A673 (cell line): Measurements from ENCODE around the gene CASP7. TPM values are rescaled to one million over a fixed set of nuclear protein-coding genes. Genes with fewer than 3 reads are reported as not detected.

Source experiments
- BruUV-seq: library from RNA; stranded (reverse); fragments of 400-500 nt; replicated peaks from 2 replicates; lab custom pipeline; 2021; lab: Mats Ljungman, UMichigan
- CTCF ChIA-PET: fragments of 300-600 bp; sonication (Branson Sonifier 250); formaldehyde crosslinking; loops from one replicate; lab custom pipeline; 2022; ENCODE audit warnings: antibody characterized with exemption; lab: Charles Lee
- POLR2A ChIA-PET: fragments of 300-600 bp; sonication (Branson Sonifier 250); formaldehyde crosslinking; loops from one replicate; lab custom pipeline; 2022; ENCODE audit warnings: antibody characterized with exemption; ENCODE audit not compliant: low non-redundant PET; lab: Charles Lee
- DNase-seq: peaks from one replicate; pipeline ENCODE4 v3.0.0-alpha.2; 2015; ENCODE audit warnings: low spot score
- H3K27ac ChIP-seq: fragments of 200-600 bp; sonication (generic); 2 replicates; pipeline ENCODE4 v1.5.1; 2016; ENCODE audit warnings: mixed run types, low read depth, mild to moderate bottlenecking, mixed read lengths, antibody characterized with exemption, low read length; ENCODE audit not compliant: poor library complexity, severe bottlenecking
- H3K27me3 ChIP-seq: fragments of 200-600 bp; sonication (generic); replicated peaks from 2 replicates; pipeline ENCODE4 v1.6.1; 2017; ENCODE audit warnings: mixed run types, low read depth, mild to moderate bottlenecking, mixed read lengths, antibody characterized with exemption, low read length; ENCODE audit not compliant: insufficient read depth, poor library complexity
- H3K36me3 ChIP-seq: fragments of 200-600 bp; sonication (generic); 2 replicates; pipeline ENCODE4 v1.6.1; 2016; ENCODE audit warnings: mixed run types, mild to moderate bottlenecking, mixed read lengths, antibody characterized with exemption, low read length; ENCODE audit not compliant: insufficient read depth, poor library complexity, severe bottlenecking
- H3K4me1 ChIP-seq: fragments of 200-600 bp; sonication (generic); 2 replicates; pipeline ENCODE4 v1.6.1; 2017; ENCODE audit warnings: mixed run types, mild to moderate bottlenecking, mixed read lengths, antibody characterized with exemption, low read length; ENCODE audit not compliant: insufficient read depth, poor library complexity, severe bottlenecking
- H3K4me3 ChIP-seq: fragments of 200-600 bp; sonication (generic); 2 replicates; pipeline ENCODE4 v1.5.1; 2016; ENCODE audit warnings: low read depth, mixed run types, mild to moderate bottlenecking, mixed read lengths, low read length; ENCODE audit not compliant: poor library complexity, severe bottlenecking
- H3K9me3 ChIP-seq: fragments of 200-600 bp; sonication (generic); 2 replicates; pipeline ENCODE4 v1.6.1; 2016; ENCODE audit warnings: mixed run types, low read depth, mild to moderate bottlenecking, mixed read lengths, antibody characterized with exemption, low read length; ENCODE audit not compliant: poor library complexity, severe bottlenecking
- CTCF ChIP-seq: fragments of 300-800, 200-600 bp; sonication (generic); conservative IDR thresholded peaks from 2 replicates; pipeline ENCODE4 v1.5.1; 2017; ENCODE audit warnings: low read depth, mild to moderate bottlenecking, antibody characterized with exemption, low read length, moderate library complexity, mixed read lengths
- EZH2 ChIP-seq: fragments of 200-600 bp; sonication (generic); IDR thresholded peaks from 2 replicates; pipeline ENCODE4 v1.6.1; 2017; ENCODE audit warnings: borderline replicate concordance, low read depth, mild to moderate bottlenecking, mixed read lengths, antibody characterized with exemption, low read length; ENCODE audit not compliant: poor library complexity, severe bottlenecking
- intact Hi-C: fragments of 100-400 bp; cut with micrococcal nuclease; formaldehyde crosslinking; loops from one replicate; pipeline ENCODE4 v1.10.0; 2022; ENCODE audit not compliant: unreplicated experiment
- total RNA-seq: library from RNA; stranded (reverse); gene quantifications from 2 replicates; pipeline ENCODE4 v1.2.3, GENCODE V29; 2021

CASP7 gene
- total RNA-seq, 1 experiment from 2014 or later: 57.7 TPM

- no peak overlapping the region for H3K4me3 ChIP-seq
Observed at GRCh38 chr10:113665352-113665751, 14.4 kb upstream of the CASP7 start.

GRCh38 chr10:113665806-113666354, 13.8 kb upstream of the CASP7 start:
- TF ChIP-seq EZH2 (no peak), CTCF (no peak)
- Histone ChIP-seq H3K4me1 (no peaks in the 10 kb centered on the region), H3K27me3 (no peaks in the 10 kb centered on the region), H3K36me3 (no peaks in the 10 kb centered on the region), H3K9me3 (peaks cover 4% of the 10 kb centered on the region), H3K27ac (no peak overlapping the region), H3K4me3 (no peak overlapping the region)
- ChIA-PET CTCF (no interaction called here), POLR2A (no interaction called here)
- BruUV-seq: no TSS peak
- intact Hi-C loops: no loop called here
- DNase-seq: no peak

More at GRCh38 chr10:113665352-113665751, 14.4 kb upstream of the CASP7 start:
- H3K27me3 ChIP-seq: no peaks in the 10 kb centered on the region
- peaks cover under 1% of the 10 kb centered on the region for H3K9me3 ChIP-seq
- no peak for TF ChIP-seq CTCF
- no peak for TF ChIP-seq EZH2
- no TSS peak for BruUV-seq
- DNase-seq: no peak
- H3K27ac ChIP-seq: no peak overlapping the region
- POLR2A ChIA-PET: no interaction called here
- H3K4me1 ChIP-seq: no peaks in the 10 kb centered on the region
- CTCF ChIA-PET: no interaction called here
- intact Hi-C loops: no loop called here
- no peaks in the 10 kb centered on the region for H3K36me3 ChIP-seq

GRCh38 chr10:113666682-113667252, 12.9 kb upstream of the CASP7 start:
- Histone ChIP-seq H3K27me3 (no peaks in the 10 kb centered on the region), H3K9me3 (peaks cover 4% of the 10 kb centered on the region), H3K36me3 (no peaks in the 10 kb centered on the region), H3K4me3 (no peak overlapping the region), H3K27ac (no peak overlapping the region), H3K4me1 (no peaks in the 10 kb centered on the region)
- ChIA-PET CTCF (no interaction called here), POLR2A (no interaction called here)
- TF ChIP-seq EZH2 (no peak), CTCF (no peak)
- BruUV-seq: no TSS peak
- DNase-seq: peak; percentile 37
- intact Hi-C loops: no loop called here
